Measurements from ENCODE around the gene BEST2.

GRCh38 chr19:12790628-12791344, 39.2 kb downstream of the BEST2 start:
- TF ChIP-seq CTCF (IDR thresholded peaks at IDR 0.05) (no peak), POLR2A (IDR thresholded peaks at IDR 0.05) (no peak)
